Gastroesophageal sphincter (tissue), 4 donors: Measurements from ENCODE around the gene RMI1. TPM values are rescaled to one million over a fixed set of nuclear protein-coding genes. Genes with fewer than 3 reads are reported as not detected.

Source experiments
- ATAC-seq: fragments of 150-250 bp; one replicate; pipeline ENCODE4 v1.9.1; 2016; ENCODE audit warnings: mild to moderate bottlenecking, moderate library complexity
- H3K27ac ChIP-seq, 4 donors: fragments of 200-600 bp; sonication (generic) in 3 of 4; 1 replicate in 3 of 4; 2 replicates in 1 of 4; pipeline ENCODE4 v1.5.1; 2016 to 2019
- H3K27me3 ChIP-seq: fragments of 200-600 bp; sonication (generic); one replicate; pipeline ENCODE4 v1.5.1; 2019
- H3K36me3 ChIP-seq, 2 donors: fragments of 200-600 bp; sonication (generic); one replicate each; pipeline ENCODE4 v1.5.1; 2019; ENCODE audit warnings: control low read depth in 1 of 2
- H3K4me1 ChIP-seq, 3 donors: fragments of 200-600 bp; sonication (generic); 1 replicate in 2 of 3; 2 replicates in 1 of 3; pipeline ENCODE4 v1.5.1; 2016 to 2019; ENCODE audit warnings: control low read depth in 2 of 3
- H3K4me3 ChIP-seq, 2 donors: fragments of 200-600 bp; sonication (generic); one replicate each; pipeline ENCODE4 v1.5.1; 2019; ENCODE audit warnings: mild to moderate bottlenecking in 1 of 2, moderate library complexity in 1 of 2
- H3K9me3 ChIP-seq, 3 donors: fragments of 200-600 bp; sonication (generic); one replicate each; pipeline ENCODE4 v1.5.1; 2017 to 2019; ENCODE audit warnings: control low read depth in 2 of 3
- CTCF ChIP-seq, 4 experiments: fragments of 200-600 bp in 2 of 4; fragments of 450-650 bp in 2 of 4; sonication (generic) in 1 of 4; IDR thresholded peaks; one replicate each; pipeline ENCODE4 v1.5.1; 2017 to 2019; ENCODE audit warnings: antibody characterized with exemption in 4 of 4, mild to moderate bottlenecking in 2 of 4, moderate library complexity in 2 of 4
- EP300 ChIP-seq: sonication (generic); formaldehyde crosslinking; IDR thresholded peaks from one replicate; pipeline ENCODE4 v1.6.1; 2017; ENCODE audit warnings: antibody characterized with exemption, mild to moderate bottlenecking
- POLR2A ChIP-seq, 2 donors: fragments of 450-650 bp; IDR thresholded peaks; one replicate each; pipeline ENCODE4 v1.6.1; 2017; ENCODE audit warnings: antibody characterized with exemption in 2 of 2, mild to moderate bottlenecking in 2 of 2, moderate library complexity in 1 of 2
- POLR2AphosphoS5 ChIP-seq: sonication (generic); formaldehyde crosslinking; IDR thresholded peaks from one replicate; pipeline ENCODE4 v1.6.1; 2017; ENCODE audit warnings: antibody characterized with exemption
- WGBS, 2 donors: methylation state at CpG; one replicate each; pipeline ENCODE4 v1.1.5; 2018; ENCODE audit warnings: low coverage in 1 of 2; 5-methylcytosine and 5-hydroxymethylcytosine counted together
- total RNA-seq, 4 donors: library from RNA; depleted of rRNA; stranded (reverse); fragments of >200 nt; gene quantifications; one replicate each; pipeline ENCODE4 v1.1.0, GENCODE V29; 2016

RMI1 gene
- total RNA-seq, 4 donors from 2014 or later: 2.8 to 17.6 (median 4.5) TPM

- no peak for ATAC-seq
- H3K9me3 ChIP-seq: no peaks in the 10 kb centered on the region
- WGBS, 2 donors: 60 to 75% methylated on average over 2 of the region's 2 CpGs
- H3K4me1 ChIP-seq: peaks cover 0 to 64% (median 17%) of the 10 kb centered on the region in 3 donors
- no peaks in the 10 kb centered on the region for H3K27me3 ChIP-seq
- peaks cover 34 to 63% of the 10 kb centered on the region in 2 donors for H3K36me3 ChIP-seq
- no peak for TF ChIP-seq CTCF (IDR thresholded peaks at IDR 0.05)
- TF ChIP-seq POLR2AphosphoS5: no peak
- no peak for TF ChIP-seq EP300
- TF ChIP-seq POLR2A (IDR thresholded peaks at IDR 0.05): no peak
- no peak overlapping the region for H3K27ac ChIP-seq
- H3K4me3 ChIP-seq: no peak overlapping the region
Measured at GRCh38 chr9:83976372-83976771, 4.2 kb upstream of the RMI1 start.

GRCh38 chr9:83977196-83977595 is 3.4 kb upstream of the RMI1 start:
- WGBS, 2 donors: 46 to 74% methylated on average over 1 of the region's 1 CpG
- Histone ChIP-seq H3K9me3 (no peaks in the 10 kb centered on the region), H3K4me1 (peaks cover 0 to 70% (median 17%) of the 10 kb centered on the region in 3 donors), H3K4me3 (peak overlapping the region in 1 of 2 donors; percentile 95), H3K27ac (no peak overlapping the region), H3K36me3 (peaks cover 28 to 54% of the 10 kb centered on the region in 2 donors), H3K27me3 (no peaks in the 10 kb centered on the region)
- no peak for TF ChIP-seq EP300
- ATAC-seq: no peak

- Histone ChIP-seq H3K9me3 (no peaks in the 10 kb centered on the region), H3K4me1 (peaks cover 0 to 67% (median 17%) of the 10 kb centered on the region in 3 donors), H3K27me3 (no peaks in the 10 kb centered on the region), H3K27ac (peak overlapping the region; percentile 97 to 99 (median 98)), H3K4me3 (peak overlapping the region; percentile 72 to 95), H3K36me3 (peaks cover 13 to 34% of the 10 kb centered on the region in 2 donors)
- WGBS, 2 donors: 0 to 1% methylated on average over 16 to 17 of the region's 55 CpGs
- no peak for TF ChIP-seq POLR2A (IDR thresholded peaks at IDR 0.05)
- peak; percentile 37 for TF ChIP-seq POLR2AphosphoS5
- ATAC-seq: peak; percentile 31
Measured at GRCh38 chr9:83978992-83979811, 1.4 kb upstream of the RMI1 start.

GRCh38 chr9:83979812-83980394 is 702 bp upstream of the RMI1 start, which contains the start of gene HNRNPK:
Gene HNRNPK (minus strand): TSS chr9:83980215. CDS start chr9:83978252, 1,963 bp downstream.
- H3K4me3 ChIP-seq: peak within 1 kb of the TSS; percentile 72 to 95
- no peak for TF ChIP-seq CTCF (IDR thresholded peaks at IDR 0.05)
- no peak for TF ChIP-seq POLR2A (IDR thresholded peaks at IDR 0.05)
- no peak for TF ChIP-seq EP300
- peak; percentile 34 for TF ChIP-seq POLR2AphosphoS5
- 0% methylated on average over 4 of the region's 57 CpGs; no CpG with 5 or more reads in 1 of the 2 donors for WGBS, 2 donors
- peaks cover 0 to 66% (median 17%) of the 10 kb centered on the region in 3 donors for H3K4me1 ChIP-seq
- peaks cover 6 to 27% of the 10 kb centered on the region in 2 donors for H3K36me3 ChIP-seq
- H3K9me3 ChIP-seq: no peaks in the 10 kb centered on the region
- ATAC-seq: peak; percentile 97
- H3K27me3 ChIP-seq: no peaks in the 10 kb centered on the region
- peak within 1 kb of the TSS; percentile 97 to 99 (median 98) for H3K27ac ChIP-seq

- ATAC-seq: no peak
- TF ChIP-seq POLR2AphosphoS5: no peak
- no peak for TF ChIP-seq CTCF (IDR thresholded peaks at IDR 0.05)
- TF ChIP-seq EP300: no peak
- no peak for TF ChIP-seq POLR2A (IDR thresholded peaks at IDR 0.05)
Measured at GRCh38 chr9:83981126-83981871, 694 bp downstream of the RMI1 start.

More at GRCh38 chr9:83981126-83981871, 694 bp downstream of the RMI1 start:
- Histone ChIP-seq H3K27me3 (no peaks in the 10 kb centered on the region), H3K9me3 (no peaks in the 10 kb centered on the region), H3K27ac (peak overlapping the region; percentile 97 to 99 (median 98)), H3K4me1 (peaks cover 0 to 64% (median 9%) of the 10 kb centered on the region in 3 donors), H3K4me3 (peak overlapping the region; percentile 72 to 95), H3K36me3 (peaks cover 0 to 13% of the 10 kb centered on the region in 2 donors)
- WGBS, 2 donors: 1% methylated on average over 18 to 20 of the region's 29 CpGs
